HG02642 (cell line): Measurements from ENCODE around the gene FNDC3B.
A peak's percentile ranks its signal among the peaks of the same experiment; 100 is the strongest.

Source experiments
- ATAC-seq: cut with Tn5 transposase; IDR thresholded peaks from one replicate; pipeline ENCODE4 v1.9.1; 2021; ENCODE audit warnings: mild to moderate bottlenecking; ENCODE audit not compliant: unreplicated experiment, poor library complexity

The FNDC3B gene

DNA sequence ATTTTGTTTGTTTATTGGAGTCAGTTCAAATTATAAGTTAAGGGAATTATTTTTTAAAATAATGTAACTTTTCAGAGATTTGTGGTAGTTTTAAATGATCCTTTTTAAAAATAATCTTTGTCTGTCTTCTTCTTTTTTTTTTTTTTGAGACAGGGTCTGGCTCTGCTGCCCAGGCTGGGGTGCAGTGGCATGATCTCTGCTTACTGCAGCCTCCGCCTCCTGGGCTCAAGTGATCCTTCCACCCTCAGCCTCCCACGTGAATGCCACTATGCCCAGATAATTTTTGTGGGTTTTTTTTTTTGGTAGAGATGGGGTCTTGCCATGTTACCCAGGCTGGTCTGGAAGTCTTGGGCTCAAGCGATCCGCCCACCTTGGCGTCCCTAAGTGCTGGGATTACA, 12.6 kb downstream of the FNDC3B start:
- no peak for ATAC-seq

DNA sequence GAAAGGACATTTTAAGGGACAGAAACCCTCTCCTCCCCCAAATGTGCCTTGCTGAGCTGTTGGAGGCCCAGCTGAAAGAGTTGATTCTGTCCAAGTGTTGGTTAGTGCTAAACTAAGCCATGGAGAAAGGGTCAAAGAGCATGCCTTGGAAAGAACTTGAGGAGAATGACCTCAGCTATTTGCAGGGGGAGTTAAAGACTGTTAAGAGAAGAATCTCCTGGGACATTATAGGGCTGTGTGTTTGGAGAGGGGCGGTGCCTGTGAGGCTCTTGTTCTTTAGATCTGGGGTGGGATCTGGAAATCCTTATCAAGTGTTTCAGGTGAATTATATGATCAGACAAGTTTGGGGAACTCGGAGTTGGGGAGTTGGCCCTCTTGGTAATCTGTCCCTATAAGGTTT, 13.0 kb downstream of the FNDC3B start:
- ATAC-seq = no peak

DNA sequence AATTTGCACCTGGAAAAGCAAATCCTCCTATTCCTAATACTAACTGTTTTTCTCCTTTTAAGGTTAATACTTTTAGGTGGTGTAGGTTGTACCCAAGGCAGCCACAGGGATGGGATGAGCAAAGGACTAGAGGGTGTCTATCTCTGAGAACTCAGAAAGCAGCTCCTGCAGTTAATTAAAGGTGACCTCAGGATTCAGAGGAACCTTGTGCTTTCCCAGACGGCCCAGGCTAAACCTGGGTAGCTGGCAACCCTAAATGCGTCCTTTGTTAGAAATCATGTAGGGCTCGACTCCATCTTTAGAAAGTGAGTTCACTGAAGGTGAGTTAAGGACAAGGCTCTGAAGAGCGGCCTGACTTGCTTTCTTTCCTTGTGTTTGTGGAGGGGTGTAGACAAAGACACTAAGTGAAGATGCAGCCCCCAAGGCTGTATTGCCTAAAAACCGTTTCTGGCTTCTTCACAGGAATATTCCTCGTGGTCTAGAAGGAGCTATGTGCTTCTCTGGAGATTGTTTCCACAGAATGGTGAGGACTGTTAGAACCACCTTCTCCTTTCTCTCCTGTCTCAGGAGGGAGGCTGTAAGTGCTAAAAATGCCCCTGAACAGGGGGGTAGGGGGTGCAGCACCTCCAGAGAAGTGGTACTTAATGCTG, 14.9 kb downstream of the FNDC3B start:
- ATAC-seq = no peak

DNA sequence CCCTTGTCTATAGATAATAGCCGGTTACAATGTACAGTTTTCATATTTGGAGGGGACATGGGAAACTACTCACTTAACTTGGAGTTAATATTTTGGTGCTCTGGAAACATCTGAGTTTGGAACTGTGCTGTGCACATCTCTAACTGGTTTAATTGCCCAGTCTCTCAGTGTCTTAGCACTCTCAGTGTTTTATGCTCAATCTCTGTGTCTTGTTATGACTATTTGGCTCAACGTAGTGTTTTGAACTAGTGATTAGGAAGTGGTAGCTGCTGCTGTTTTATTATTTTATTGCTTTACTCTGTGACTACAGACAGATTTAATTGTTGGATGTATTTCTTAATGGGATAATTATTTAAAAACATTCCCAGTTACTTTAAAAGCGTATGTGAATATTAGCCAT, 17.0 kb downstream of the FNDC3B start:
- ATAC-seq = no peak

DNA sequence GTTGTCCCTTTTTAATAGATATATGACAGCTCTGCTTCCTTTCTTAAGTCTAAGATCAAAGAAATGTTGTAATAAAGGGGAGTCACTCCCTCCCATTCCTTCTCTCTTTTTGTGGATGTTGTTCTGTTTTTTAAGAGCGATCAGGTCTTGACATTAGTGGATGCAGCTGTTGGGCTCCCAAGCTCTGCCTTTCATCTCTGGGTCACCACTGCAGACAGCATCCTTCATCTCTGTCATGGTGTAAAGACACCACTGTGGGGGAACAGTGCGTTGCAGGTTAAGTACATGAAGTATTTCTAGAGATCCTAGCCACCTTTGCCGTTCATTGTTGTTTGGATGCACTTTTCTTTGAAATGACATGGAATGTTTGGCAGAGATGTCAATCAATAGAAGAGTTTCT, 17.7 kb downstream of the FNDC3B start:
- no peak for ATAC-seq

DNA sequence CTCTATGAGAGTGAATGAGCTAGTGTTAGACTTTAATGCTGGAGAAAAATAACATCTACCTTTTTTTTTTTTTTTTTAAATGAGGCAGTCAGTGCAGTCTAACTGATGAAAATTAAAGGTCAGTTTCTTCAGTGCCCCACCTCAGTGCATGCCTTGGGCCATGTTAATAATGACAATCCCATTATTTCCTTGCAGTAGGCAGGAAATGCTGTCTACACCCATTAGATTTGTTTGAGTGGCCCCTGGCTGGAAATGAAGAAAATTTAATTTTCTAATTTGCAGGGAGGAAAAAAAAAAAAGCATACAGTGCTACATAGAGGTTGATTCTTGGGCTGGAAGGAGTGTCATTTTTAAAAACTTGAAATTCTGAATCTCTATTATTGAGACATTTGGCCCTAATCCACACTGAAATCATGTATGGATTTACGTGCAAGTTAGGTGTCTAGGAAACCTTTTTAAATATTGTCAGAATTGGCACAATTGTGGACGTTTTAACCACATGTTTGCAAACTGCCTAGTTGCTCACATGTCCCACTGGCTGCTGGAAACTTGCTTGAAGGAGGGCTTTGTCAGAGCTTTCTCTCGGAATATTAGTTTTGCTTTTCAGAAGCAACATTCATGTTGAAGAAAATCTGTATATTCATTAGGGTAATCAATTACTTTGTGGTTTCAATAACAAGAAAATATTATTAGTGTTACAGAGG, 18.4 kb downstream of the FNDC3B start:
- no peak for ATAC-seq

DNA sequence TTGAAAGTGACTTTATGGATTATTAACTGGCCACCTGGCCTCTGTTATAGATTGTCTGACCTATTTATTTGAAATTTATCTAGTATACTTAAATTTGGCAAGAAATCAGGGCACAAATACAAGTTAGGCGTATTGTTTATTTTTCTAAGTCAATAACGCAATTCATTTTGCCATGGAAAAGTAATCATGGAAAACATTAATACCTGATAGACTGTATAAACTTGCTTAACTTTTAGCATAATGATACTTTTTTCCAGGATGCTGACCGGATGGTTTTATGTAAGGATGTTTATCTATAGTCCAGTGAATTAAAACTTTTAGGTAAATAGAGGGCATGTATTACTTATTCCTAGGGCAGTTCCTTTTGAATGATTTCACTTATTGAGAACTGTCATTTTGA, 20.2 kb downstream of the FNDC3B start:
- ATAC-seq = no peak

DNA sequence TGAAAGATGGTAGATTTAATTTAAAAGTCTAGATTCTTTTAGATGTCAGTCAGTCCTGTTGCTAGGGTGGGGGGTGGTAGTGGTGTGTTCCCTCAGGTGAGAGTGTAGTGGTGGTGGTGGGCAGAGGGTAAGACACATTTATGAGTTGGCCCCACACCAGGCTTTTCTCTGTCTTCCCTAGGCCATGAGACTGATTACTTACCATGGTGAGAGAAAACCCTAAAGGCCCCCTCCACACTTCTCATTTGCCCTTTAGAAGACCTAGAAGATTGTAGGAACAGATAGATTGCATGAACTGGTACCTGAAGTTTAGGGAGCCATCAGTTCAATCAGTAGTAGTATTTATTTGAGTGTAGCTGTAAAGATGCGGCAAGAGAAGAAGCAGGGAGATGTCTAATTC, 20.9 kb downstream of the FNDC3B start:
- no peak for ATAC-seq

DNA sequence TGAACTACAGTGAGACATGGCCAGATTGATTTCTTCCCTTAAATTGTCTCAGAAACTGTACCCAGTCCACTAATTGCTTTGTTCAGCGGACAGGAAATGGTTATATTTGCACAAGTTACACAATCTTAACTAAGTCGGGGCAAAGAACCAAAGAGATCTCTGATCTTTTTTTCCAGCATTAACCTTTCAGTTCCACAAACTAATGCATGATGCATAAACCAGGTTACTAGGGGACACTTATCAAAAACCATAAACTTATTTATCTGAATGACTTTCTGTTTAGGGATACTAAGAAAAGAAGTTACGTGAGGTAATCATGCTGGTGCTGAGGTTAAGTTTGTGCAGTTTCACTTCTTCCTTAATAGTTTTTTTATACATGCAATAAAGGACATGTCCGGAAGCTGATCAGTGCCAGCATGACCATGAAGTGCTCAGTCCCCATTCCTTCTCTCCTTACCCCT, 22.4 kb downstream of the FNDC3B start:
- ATAC-seq = peak; percentile 78

DNA sequence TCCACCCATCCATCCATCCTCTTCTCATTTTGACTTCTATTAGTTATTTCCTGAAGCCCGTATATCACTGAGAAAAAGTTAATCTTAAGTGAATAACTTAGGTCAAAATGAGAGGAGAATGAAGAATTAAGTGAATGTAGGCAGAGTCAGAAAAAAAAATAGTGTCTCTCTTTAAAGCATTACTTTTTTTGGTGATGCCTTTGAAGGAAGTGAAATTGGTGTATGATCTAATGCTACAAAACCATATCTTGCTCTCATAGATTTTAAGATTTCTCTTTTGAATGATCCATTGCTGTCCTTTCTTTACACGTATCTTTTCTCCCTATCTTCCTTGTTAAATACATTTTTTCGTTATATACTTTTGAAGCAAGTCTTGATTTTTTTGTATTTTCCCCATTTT, 23.4 kb downstream of the FNDC3B start:
- ATAC-seq = no peak

DNA sequence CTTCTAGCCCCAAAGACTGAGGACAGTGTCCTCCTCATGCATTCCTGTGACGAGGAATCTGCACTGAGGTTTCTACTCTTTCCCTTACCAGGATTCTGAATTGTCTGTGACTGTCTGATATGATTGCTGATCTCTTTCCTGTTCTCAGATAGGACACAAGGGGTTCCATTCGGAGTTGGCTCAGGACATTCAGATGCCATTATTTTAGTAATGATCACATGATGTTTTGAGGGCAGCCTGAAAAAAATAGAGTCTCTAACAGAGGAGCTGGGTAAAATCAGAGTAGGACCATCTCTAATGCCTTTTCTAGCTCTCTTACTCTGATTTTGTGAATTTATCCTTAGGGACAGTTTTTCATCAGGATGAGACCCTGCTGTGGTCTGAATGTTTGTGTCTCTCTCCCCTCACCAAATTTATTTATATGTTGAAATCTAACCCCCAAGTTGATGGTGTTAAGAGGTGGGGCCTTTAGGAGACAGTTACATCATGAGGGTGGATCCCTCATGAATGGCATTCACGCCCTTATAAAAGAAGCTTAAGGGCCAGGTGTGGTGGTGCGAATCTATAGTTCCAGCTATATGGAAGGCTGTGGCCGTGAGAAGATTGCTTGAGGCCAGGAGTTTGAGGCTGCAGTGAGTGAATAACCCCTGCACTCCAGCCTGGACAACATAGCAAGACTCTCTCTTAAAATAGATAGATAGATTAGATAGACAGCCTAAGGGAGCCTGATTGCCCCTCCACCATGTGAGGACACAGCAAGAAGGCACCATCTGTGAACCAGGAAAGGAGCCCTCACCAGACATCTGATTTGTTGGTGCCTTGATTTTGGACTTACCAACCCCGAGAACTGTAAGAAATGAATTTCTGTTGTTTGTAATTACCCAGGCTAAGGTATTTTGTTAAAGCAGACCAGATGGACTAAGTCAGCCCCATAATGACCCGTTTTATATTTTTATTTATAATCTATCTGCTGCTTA, 24.4 kb downstream of the FNDC3B start:
- ATAC-seq = no peak

DNA sequence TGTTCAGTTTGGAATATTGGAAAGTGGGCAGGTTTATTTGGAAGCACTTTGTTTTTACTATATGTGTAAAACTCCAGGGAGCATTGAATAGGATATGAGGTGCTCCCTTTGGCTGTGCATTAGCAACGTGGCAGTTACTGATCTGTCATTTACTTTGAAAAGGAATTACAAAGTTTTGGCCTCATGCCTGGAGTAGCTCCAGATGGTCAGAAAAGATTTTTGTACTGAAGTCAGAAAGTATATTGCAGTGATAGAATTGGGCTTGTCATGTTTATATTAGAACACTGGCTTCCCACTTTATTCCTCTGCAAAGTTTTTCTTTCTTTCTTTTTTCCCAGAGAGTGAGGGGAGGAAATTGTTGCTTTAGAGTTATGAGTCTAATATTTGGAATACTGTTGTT, 26.1 kb downstream of the FNDC3B start:
- no peak for ATAC-seq

DNA sequence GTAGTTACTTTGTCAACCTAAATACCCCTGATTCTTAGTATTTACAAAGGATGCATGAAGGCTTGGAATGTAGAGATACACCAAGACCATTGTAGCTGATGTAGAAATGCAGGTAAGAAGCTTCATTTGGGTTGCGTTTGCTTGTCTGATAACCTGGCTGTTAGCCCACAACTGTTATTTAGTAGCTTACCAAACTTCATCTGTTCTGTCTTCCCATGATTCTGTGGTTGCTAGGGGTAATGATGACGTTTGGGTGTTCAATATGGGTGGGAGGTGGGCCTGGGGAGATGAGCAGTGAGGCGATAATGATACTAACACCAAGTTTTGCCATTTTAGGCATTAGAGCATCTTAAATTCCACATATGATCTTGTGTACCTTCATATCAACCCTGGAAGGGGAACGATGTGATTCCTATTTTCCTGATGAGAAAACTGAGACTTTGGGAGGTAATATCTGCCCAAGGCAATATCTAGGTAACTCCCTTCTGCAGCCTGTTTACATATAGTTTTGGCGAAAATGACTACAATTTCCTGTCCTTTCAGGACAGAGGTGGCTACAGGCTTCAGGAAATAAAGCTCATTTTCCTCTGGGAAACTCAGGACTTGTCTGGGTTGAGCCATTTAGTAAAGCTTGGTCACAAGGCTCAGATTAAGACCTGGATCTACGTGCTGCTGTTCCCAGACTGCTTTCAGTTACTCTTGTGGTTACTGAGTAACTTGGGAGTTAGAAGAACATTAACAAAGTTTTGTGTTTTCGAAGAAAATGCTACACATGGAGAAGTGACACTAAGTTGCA, 26.8 kb downstream of the FNDC3B start:
- no peak for ATAC-seq

DNA sequence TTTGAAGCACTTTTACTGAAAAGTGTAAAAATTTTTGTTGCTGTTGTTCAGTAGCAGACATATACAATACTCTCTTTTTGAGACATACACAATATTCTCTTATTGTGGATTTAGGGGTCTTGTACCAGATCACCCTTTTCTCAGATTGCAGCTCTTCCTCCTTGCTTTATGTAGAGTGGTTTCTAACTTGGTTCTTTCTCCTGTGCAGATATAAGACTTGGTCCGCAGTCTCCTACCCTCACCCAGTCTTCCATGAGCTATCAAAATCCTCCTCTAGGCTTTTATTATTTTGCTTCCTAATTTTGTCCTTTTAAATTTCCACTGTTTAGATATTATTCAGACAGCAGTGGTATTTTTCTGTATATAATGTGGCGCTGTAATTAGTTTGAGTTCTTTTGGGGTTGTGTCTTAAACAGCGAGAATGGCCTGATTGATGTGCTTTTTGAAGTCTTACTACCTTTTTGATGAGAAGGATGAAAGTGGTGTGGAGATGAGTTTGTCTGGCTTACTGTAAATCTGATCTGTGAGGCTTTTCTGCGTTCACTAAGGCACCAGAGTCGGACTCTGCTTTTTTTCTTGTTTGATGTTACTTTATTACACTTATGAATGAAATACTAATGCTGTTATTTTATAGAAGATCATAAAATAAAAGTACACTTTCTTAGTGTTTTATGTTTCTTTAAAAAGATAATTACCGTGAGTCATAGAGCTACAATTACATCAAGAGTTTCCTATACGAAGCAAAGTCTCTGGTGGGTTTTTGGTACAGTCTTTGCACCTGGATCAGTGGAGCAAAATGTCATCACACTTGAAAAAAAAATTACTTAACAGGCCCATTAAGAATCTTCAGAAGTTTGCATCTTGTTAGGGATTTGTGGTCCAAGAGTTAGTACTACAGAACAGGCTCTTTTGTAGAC, 27.8 kb downstream of the FNDC3B start:
- ATAC-seq = no peak

DNA sequence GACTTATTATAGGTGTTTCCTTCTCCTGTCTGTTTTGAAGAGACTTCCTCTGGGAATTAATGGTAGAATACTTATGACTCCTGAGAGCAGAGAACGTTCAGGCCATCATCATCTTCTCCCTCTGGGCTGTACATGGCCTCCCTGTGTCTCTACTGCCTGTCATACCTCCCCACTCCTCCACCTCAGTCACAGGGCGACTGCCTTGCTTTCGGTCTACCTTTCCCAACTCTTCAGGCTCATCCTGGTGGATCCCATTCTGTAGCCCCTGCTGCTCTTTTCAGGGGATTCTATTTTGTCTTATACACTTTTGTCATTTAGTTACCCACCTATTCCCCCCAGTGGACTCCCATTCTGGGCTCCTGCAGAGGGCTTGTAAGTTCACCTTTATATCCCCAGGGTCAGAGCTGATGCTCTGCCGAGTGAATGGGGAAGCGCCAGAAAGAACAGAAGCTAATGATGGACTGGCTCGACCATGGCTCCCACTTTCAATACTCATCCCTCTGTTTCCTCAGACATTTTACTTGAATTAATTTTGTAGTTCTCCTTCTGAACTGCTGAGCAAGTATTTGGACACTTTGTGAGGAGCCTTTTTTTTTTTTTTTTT, 28.6 kb downstream of the FNDC3B start:
- ATAC-seq = no peak

DNA sequence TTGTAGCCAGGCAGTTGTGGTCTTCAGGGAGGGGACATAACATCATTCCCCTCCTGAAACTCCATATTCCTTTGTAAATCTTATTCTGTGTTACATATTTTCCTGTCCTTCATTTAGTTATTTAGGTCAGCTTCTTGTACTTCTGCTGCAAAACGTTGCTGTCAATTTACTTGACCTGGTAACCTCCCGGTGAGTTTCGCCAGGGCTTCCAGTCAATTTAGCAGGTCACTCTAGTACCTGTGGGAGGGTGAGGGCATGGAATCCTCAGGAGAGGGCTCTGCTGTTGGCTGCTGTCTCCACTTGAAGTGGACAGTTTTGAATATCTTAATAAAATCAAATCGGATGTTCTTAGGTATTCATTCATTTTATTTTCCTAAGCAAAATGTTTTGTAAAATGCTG, 29.6 kb downstream of the FNDC3B start:
- ATAC-seq = no peak

DNA sequence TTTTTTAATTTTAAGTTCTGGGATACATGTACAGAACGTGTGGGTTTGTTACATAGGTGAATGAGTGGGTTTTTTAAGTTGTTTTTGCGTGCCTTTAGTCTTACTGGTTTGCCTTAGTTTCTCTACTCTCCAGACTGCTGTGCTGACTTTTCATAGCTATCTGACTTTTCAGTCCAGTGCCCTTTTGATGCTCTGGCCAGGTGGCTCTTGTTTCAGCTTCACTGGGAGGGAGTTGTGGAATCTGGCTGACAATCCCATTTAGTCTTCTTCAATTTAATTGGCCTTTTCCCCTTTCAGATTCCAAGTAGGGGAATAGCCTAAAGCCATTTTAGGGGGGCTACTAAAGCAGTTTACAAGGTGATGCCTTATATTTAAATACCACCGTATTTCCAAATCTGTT, 30.1 kb downstream of the FNDC3B start:
- ATAC-seq = no peak

DNA sequence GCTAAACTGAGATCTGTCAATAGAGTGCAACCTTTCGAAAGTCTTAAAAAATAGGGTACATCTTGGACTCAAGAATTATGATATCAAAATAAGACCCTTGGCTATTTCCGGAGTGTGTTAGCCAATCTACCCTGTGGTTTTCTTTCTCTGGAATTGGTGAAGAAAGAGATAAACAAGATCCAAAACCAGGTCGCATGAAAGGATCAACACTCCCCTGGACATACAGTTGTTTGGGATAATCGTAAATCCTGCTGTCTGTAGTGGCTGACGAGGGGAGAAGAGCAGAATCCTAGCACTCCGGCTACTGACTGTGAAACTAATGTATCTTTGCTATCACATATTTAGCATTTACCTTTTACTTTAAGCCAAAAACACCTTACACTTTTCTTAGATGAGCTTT, 30.9 kb downstream of the FNDC3B start:
- ATAC-seq = no peak

DNA sequence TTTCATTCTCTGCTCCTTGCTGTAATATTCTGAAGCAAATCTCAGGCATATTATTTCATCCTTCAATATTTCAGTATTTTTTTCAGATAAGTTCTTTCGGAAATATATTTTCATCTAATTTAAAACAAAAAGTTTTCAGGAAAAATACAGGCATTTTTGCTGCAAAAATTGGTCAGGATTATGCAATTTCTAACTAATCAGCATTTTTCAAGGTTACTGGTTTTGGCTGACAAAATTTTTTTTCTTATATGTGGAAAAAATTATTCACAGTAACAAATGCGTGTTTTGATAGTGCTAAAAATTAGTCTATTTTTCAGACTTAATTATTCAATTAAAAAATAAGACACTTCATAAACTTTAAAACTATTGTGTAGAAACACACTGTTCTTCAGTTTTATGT, 31.4 kb downstream of the FNDC3B start:
- no peak for ATAC-seq
